SK-N-SH treated with all-trans-retinoic acid at 6 μM for 48 hours (cell line): ENCODE data around the gene LRRC15.
A peak's percentile ranks its signal among the peaks of the same experiment; 100 is the strongest.

Experiments used
- ATAC-seq: fragments of 200-7000 bp; cut with Tn5 transposase; 3 replicates; pipeline ENCODE4 v1.9.1; 2020; ENCODE audit warnings: mild to moderate bottlenecking, moderate library complexity
- BACH2 ChIP-seq: fragments of 250-450 bp; sonication (Bioruptor Pico); IDR thresholded peaks from 2 replicates; pipeline ENCODE4 v1.9.0; 2021; ENCODE audit warnings: mild to moderate bottlenecking, borderline replicate concordance
- CSDC2 ChIP-seq: fragments of 250-450 bp; sonication (Bioruptor Pico); IDR thresholded peaks from 2 replicates; pipeline ENCODE4 v1.5.0; 2020; ENCODE audit warnings: mild to moderate bottlenecking, moderate library complexity
- CSRNP3 ChIP-seq: fragments of 250-450 bp; sonication (Bioruptor Pico); IDR thresholded peaks from 2 replicates; pipeline ENCODE4 v1.5.1; 2021; ENCODE audit warnings: mild to moderate bottlenecking, moderate library complexity
- ESRRG ChIP-seq: fragments of 250-450 bp; sonication (Bioruptor Pico); IDR thresholded peaks from 2 replicates; pipeline ENCODE4 v1.6.1; 2021; ENCODE audit warnings: mild to moderate bottlenecking
- GLIS3 ChIP-seq: fragments of 250-450 bp; sonication (Bioruptor Pico); IDR thresholded peaks from 2 replicates; pipeline ENCODE4 v1.5.0; 2020; ENCODE audit warnings: mild to moderate bottlenecking, moderate library complexity
- ISL1 ChIP-seq: fragments of 250-450 bp; sonication (Bioruptor Pico); IDR thresholded peaks from 2 replicates; pipeline ENCODE4 v2.1.2; 2022; ENCODE audit warnings: mild to moderate bottlenecking, moderate library complexity
- PATZ1 ChIP-seq: fragments of 250-450 bp; sonication (Bioruptor Pico); IDR thresholded peaks from 2 replicates; pipeline ENCODE4 v1.8.0; 2020; ENCODE audit warnings: mild to moderate bottlenecking, moderate library complexity, borderline replicate concordance
- PPARA ChIP-seq: fragments of 250-450 bp; sonication (Bioruptor Pico); IDR thresholded peaks from 2 replicates; pipeline ENCODE4 v1.5.0; 2020; ENCODE audit warnings: mild to moderate bottlenecking, borderline replicate concordance
- RARB ChIP-seq: fragments of 250-450 bp; sonication (Bioruptor Pico); IDR thresholded peaks from 2 replicates; pipeline ENCODE4 v1.8.0; 2021; ENCODE audit warnings: mild to moderate bottlenecking, moderate library complexity
- TCF4 ChIP-seq: fragments of 250-450 bp; sonication (Bioruptor Pico); IDR thresholded peaks from 2 replicates; pipeline ENCODE4 v1.8.0; 2021; ENCODE audit warnings: mild to moderate bottlenecking, moderate library complexity, borderline replicate concordance
- TOX ChIP-seq: fragments of 250-450 bp; sonication (Bioruptor Pico); IDR thresholded peaks from 2 replicates; pipeline ENCODE4 v1.8.0; 2021; ENCODE audit warnings: mild to moderate bottlenecking, moderate library complexity, borderline replicate concordance
- ZC3H10 ChIP-seq: fragments of 250-450 bp; sonication (Bioruptor Pico); IDR thresholded peaks from 2 replicates; pipeline ENCODE4 v1.5.1; 2021; ENCODE audit warnings: mild to moderate bottlenecking, moderate library complexity
- ZFP3 ChIP-seq: fragments of 250-450 bp; sonication (Bioruptor Pico); IDR thresholded peaks from 2 replicates; pipeline ENCODE4 v1.5.0; 2020; ENCODE audit warnings: mild to moderate bottlenecking, moderate library complexity
- ZFP30 ChIP-seq: fragments of 450-650 bp; formaldehyde crosslinking; IDR thresholded peaks from 2 replicates; pipeline ENCODE4 v1.5.0; 2022; ENCODE audit warnings: mild to moderate bottlenecking, moderate library complexity
- ZNF565 ChIP-seq: fragments of 450-650 bp; formaldehyde crosslinking; conservative IDR thresholded peaks from 2 replicates; pipeline ENCODE4 v1.5.0; 2020; ENCODE audit warnings: low read depth, mild to moderate bottlenecking, moderate library complexity
- ZNF70 ChIP-seq: fragments of 450-650 bp; formaldehyde crosslinking; IDR thresholded peaks from 2 replicates; pipeline ENCODE4 v1.5.0; 2020; ENCODE audit warnings: mild to moderate bottlenecking, moderate library complexity
- ZNF8 ChIP-seq: fragments of 450-650 bp; formaldehyde crosslinking; IDR thresholded peaks from 2 replicates; pipeline ENCODE4 v1.5.0; 2020; ENCODE audit warnings: mild to moderate bottlenecking, moderate library complexity
- TF ChIP-seq, protein P1 (sequence below): fragments of 250-450 bp; sonication (Bioruptor Pico); IDR thresholded peaks from 2 replicates; pipeline ENCODE4 v1.5.0; 2020; ENCODE audit warnings: mild to moderate bottlenecking, moderate library complexity
- TF ChIP-seq, protein P2 (sequence below): fragments of 250-450 bp; sonication (Bioruptor Pico); IDR thresholded peaks from 2 replicates; pipeline ENCODE4 v1.5.1; 2020; ENCODE audit warnings: low read depth, mild to moderate bottlenecking, moderate library complexity
- TF ChIP-seq, protein P3 (sequence below): fragments of 250-450 bp; sonication (Bioruptor Pico); IDR thresholded peaks from 2 replicates; pipeline ENCODE4 v1.8.0; 2021; ENCODE audit warnings: low read depth, mild to moderate bottlenecking, moderate library complexity, borderline replicate concordance

Gene LRRC15

GRCh38 chr3:194314388-194315068 lies 55.0 kb downstream of the LRRC15 start:
- no peak for ATAC-seq
- TF ChIP-seq PATZ1 (CRISPR knock-in tag) (no peak), ZFP3 (CRISPR knock-in tag) (no peak), ZFP30 (no peak), PPARA (CRISPR knock-in tag) (no peak)

GRCh38 chr3:194313560-194314387 lies 55.8 kb downstream of the LRRC15 start:
- peak; percentile 16; the same call in 1 of the 3 replicates for ATAC-seq
- TF ChIP-seq ZFP30 (no peak), CSRNP3 (CRISPR knock-in tag) (no peak)

DNA sequence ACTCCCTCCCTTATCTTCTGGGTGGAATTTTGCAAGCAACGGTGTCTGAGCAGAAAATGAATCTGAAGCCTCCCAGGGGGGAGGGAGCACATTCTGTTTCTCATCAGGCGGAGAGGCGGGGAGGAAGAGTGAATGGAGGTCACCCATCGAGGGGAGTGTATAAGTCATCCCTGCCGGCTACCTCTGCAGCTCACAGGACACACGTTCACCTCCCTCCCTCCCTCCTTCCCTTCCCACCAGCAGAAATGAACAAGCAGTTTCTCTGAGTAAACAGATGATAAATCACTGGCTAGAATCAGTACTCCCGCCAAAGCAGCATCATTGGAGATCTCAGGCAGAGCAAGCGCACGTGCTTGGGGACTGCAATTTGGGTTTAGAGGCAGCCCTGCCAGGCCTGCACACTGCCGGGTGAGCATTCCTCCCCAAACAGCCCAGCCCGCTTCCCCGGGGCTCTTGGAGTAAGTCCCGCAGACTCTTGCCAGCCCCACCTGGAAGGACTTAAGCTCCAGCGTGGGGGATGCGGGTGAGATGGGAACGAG lies 56.7 kb downstream of the LRRC15 start:
- TF ChIP-seq ZNF8 (CRISPR knock-in tag) (no peak), TOX (no peak), GLIS3 (CRISPR knock-in tag) (no peak), ZNF565 (CRISPR knock-in tag) (no peak), ZC3H10 (no peak), ISL1 (0 out of 2 replicates have a peak, but pooled peaks have one; percentile 9), PATZ1 (CRISPR knock-in tag) (no peak), BACH2 (no peak), ZNF70 (CRISPR knock-in tag) (no peak), ZFP3 (CRISPR knock-in tag) (0 out of 2 replicates have a peak, but pooled peaks have one; percentile 49), ESRRG (no peak), TCF4 (CRISPR knock-in tag) (no peak), CSDC2 (CRISPR knock-in tag) (peak; percentile 73; the same call in 1 of the 2 replicates), RARB (no peak)
- TF ChIP-seq, protein P1, sequence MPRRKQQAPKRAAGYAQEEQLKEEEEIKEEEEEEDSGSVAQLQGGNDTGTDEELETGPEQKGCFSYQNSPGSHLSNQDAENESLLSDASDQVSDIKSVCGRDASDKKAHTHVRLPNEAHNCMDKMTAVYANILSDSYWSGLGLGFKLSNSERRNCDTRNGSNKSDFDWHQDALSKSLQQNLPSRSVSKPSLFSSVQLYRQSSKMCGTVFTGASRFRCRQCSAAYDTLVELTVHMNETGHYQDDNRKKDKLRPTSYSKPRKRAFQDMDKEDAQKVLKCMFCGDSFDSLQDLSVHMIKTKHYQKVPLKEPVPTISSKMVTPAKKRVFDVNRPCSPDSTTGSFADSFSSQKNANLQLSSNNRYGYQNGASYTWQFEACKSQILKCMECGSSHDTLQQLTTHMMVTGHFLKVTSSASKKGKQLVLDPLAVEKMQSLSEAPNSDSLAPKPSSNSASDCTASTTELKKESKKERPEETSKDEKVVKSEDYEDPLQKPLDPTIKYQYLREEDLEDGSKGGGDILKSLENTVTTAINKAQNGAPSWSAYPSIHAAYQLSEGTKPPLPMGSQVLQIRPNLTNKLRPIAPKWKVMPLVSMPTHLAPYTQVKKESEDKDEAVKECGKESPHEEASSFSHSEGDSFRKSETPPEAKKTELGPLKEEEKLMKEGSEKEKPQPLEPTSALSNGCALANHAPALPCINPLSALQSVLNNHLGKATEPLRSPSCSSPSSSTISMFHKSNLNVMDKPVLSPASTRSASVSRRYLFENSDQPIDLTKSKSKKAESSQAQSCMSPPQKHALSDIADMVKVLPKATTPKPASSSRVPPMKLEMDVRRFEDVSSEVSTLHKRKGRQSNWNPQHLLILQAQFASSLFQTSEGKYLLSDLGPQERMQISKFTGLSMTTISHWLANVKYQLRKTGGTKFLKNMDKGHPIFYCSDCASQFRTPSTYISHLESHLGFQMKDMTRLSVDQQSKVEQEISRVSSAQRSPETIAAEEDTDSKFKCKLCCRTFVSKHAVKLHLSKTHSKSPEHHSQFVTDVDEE, result peak; percentile 57; the same call in 1 of the 2 replicates
- TF ChIP-seq, protein P2, sequence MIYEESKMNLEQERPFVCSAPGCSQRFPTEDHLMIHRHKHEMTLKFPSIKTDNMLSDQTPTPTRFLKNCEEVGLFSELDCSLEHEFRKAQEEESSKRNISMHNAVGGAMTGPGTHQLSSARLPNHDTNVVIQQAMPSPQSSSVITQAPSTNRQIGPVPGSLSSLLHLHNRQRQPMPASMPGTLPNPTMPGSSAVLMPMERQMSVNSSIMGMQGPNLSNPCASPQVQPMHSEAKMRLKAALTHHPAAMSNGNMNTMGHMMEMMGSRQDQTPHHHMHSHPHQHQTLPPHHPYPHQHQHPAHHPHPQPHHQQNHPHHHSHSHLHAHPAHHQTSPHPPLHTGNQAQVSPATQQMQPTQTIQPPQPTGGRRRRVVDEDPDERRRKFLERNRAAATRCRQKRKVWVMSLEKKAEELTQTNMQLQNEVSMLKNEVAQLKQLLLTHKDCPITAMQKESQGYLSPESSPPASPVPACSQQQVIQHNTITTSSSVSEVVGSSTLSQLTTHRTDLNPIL (CRISPR knock-in tag), result no peak
- TF ChIP-seq, protein P3, sequence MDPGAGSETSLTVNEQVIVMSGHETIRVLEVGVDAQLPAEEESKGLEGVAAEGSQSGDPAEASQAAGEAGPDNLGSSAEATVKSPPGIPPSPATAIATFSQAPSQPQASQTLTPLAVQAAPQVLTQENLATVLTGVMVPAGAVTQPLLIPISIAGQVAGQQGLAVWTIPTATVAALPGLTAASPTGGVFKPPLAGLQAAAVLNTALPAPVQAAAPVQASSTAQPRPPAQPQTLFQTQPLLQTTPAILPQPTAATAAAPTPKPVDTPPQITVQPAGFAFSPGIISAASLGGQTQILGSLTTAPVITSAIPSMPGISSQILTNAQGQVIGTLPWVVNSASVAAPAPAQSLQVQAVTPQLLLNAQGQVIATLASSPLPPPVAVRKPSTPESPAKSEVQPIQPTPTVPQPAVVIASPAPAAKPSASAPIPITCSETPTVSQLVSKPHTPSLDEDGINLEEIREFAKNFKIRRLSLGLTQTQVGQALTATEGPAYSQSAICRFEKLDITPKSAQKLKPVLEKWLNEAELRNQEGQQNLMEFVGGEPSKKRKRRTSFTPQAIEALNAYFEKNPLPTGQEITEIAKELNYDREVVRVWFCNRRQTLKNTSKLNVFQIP (CRISPR knock-in tag), result no peak
- peak; percentile 11 for ATAC-seq
